CD1c-positive myeloid dendritic cell (primary cell): ENCODE data around the gene IL1R1.

Experiments
- DNase-seq: peaks from one replicate; pipeline ENCODE4 v3.0.0-alpha.2; 2016; ENCODE audit errors: extremely low spot score

Gene IL1R1

GRCh38 chr2:102171946-102172345, 29.4 kb downstream of the IL1R1 start:
- DNase-seq = no peak

- peak; percentile 47 for DNase-seq
Measured at GRCh38 chr2:102172745-102173144, 30.2 kb downstream of the IL1R1 start.

- no peak for DNase-seq
Measured at GRCh38 chr2:102176172-102176571, 33.6 kb downstream of the IL1R1 start.

- no peak for DNase-seq
Measured at GRCh38 chr2:102177814-102178478, 35.4 kb downstream of the IL1R1 start.

- no peak for DNase-seq
Measured at GRCh38 chr2:102179061-102179460, 36.5 kb downstream of the IL1R1 start.

GRCh38 chr2:102179788-102180686, 37.5 kb downstream of the IL1R1 start:
- no peak for DNase-seq

GRCh38 chr2:102180687-102180999, 38.1 kb downstream of the IL1R1 start:
- no peak for DNase-seq

- no peak for DNase-seq
Measured at GRCh38 chr2:102181376-102181775, 38.8 kb downstream of the IL1R1 start.

GRCh38 chr2:102181919-102182635, 39.5 kb downstream of the IL1R1 start:
- no peak for DNase-seq

- no peak for DNase-seq
Measured at GRCh38 chr2:102184018-102184417, 41.5 kb downstream of the IL1R1 start.

GRCh38 chr2:102184568-102184967, 42.0 kb downstream of the IL1R1 start:
- DNase-seq = no peak

GRCh38 chr2:102185347-102185746, 42.8 kb downstream of the IL1R1 start:
- peak; percentile 28 for DNase-seq

- peak; percentile 78 for DNase-seq
Measured at GRCh38 chr2:102186791-102187495, 44.4 kb downstream of the IL1R1 start, which contains the start of gene IL1RL2. TSS of gene IL1RL2 (plus strand) at chr2:102187023. CDS start at chr2:102187868, 845 bp downstream.

- peak; percentile 93 for DNase-seq
Measured at GRCh38 chr2:102187496-102188150, 45.1 kb downstream of the IL1R1 start.

GRCh38 chr2:102190430-102191107, 48.0 kb downstream of the IL1R1 start:
- DNase-seq = no peak

- DNase-seq = no peak
Measured at GRCh38 chr2:102191501-102191900, 49.0 kb downstream of the IL1R1 start.

- DNase-seq = no peak
Measured at GRCh38 chr2:102193074-102193473, 50.5 kb downstream of the IL1R1 start.

- no peak for DNase-seq
Measured at GRCh38 chr2:102194609-102195268, 52.2 kb downstream of the IL1R1 start.

GRCh38 chr2:102197389-102198137, 55.0 kb downstream of the IL1R1 start:
- DNase-seq = no peak
